ENCODE results near the gene PRUNE2.

Gene PRUNE2

GRCh38 chr9:76900884-76901440 is 5.0 kb downstream of the PRUNE2 start:
- DNase-seq (ENCODE audit: extremely low read depth, low read depth) = no peak
- no peak for TF ChIP-seq CTCF (IDR thresholded peaks at IDR 0.05; ENCODE audit: low read depth, low read length)

- no peak for DNase-seq (ENCODE audit: extremely low read depth, low read depth)
- TF ChIP-seq CTCF (IDR thresholded peaks at IDR 0.05; ENCODE audit: low read depth, low read length) = no peak
Observed at GRCh38 chr9:76898786-76899185, 7.1 kb downstream of the PRUNE2 start.

GRCh38 chr9:76897804-76898525 is 7.9 kb downstream of the PRUNE2 start:
- no peak for TF ChIP-seq CTCF (IDR thresholded peaks at IDR 0.05; ENCODE audit: low read depth, low read length)
- no peak for DNase-seq (ENCODE audit: extremely low read depth, low read depth)

GRCh38 chr9:76896035-76896434 is 9.9 kb downstream of the PRUNE2 start:
- no peak for TF ChIP-seq CTCF (IDR thresholded peaks at IDR 0.05; ENCODE audit: low read depth, low read length)
- DNase-seq (ENCODE audit: extremely low read depth, low read depth) = no peak

- no peak for DNase-seq (ENCODE audit: extremely low read depth, low read depth)
- TF ChIP-seq CTCF (IDR thresholded peaks at IDR 0.05; ENCODE audit: low read depth, low read length) = no peak
Observed at GRCh38 chr9:76895186-76895585, 10.7 kb downstream of the PRUNE2 start.

GRCh38 chr9:76894198-76894597 is 11.7 kb downstream of the PRUNE2 start:
- DNase-seq (ENCODE audit: extremely low read depth, low read depth) = no peak
- TF ChIP-seq CTCF (IDR thresholded peaks at IDR 0.05; ENCODE audit: low read depth, low read length) = no peak

- no peak for DNase-seq (ENCODE audit: extremely low read depth, low read depth)
Observed at GRCh38 chr9:76893395-76893932, 12.4 kb downstream of the PRUNE2 start.

More at GRCh38 chr9:76893395-76893932, 12.4 kb downstream of the PRUNE2 start:
- TF ChIP-seq CTCF (IDR thresholded peaks at IDR 0.05; ENCODE audit: low read depth, low read length) = no peak

All from AG09319 (cell line).